Endothelial cell of umbilical vein (primary cell): ENCODE measurements around the gene EYS. TPM values are rescaled to one million over a fixed set of nuclear protein-coding genes. Genes with fewer than 3 reads are reported as not detected.

Source experiments
- BruUV-seq: library from RNA; stranded (reverse); fragments of 400-500 nt; replicated peaks from 2 replicates; lab custom pipeline; 2021; lab: Mats Ljungman, UMichigan
- CTCF ChIA-PET: fragments of 300-600, 350-600 bp; sonication (Branson Sonifier 250); formaldehyde crosslinking; loops from one replicate; lab custom pipeline; 2021; ENCODE audit warnings: antibody characterized with exemption, inconsistent platforms; lab: Charles Lee
- POLR2A ChIA-PET: fragments of 300-600, 350-600 bp; sonication (Branson Sonifier 250); formaldehyde crosslinking; loops from one replicate; lab custom pipeline; 2021; ENCODE audit warnings: antibody characterized with exemption, inconsistent platforms; lab: Charles Lee
- DNase-seq: peaks from one replicate; pipeline ENCODE4 v3.0.0-alpha.2; 2011; ENCODE audit warnings: low read depth, low spot score
- FAIRE-seq: peaks from 2 replicates; lab custom pipeline; 2011; peaks lifted over from hg19 to GRCh38; lab: Jason Lieb, UNC
- H2AFZ ChIP-seq: 2 replicates; pipeline ENCODE4 v1.6.0; 2012; ENCODE audit warnings: low read depth, low read length, control low read depth, inconsistent platforms
- H3K27ac ChIP-seq: 2 replicates; pipeline ENCODE4 v1.5.1; 2011; ENCODE audit warnings: low read depth, mild to moderate bottlenecking, control low read depth, low read length, moderate library complexity; ENCODE audit not compliant: insufficient read depth
- H3K27me3 ChIP-seq, 2 experiments: 2 replicates each; pipeline versions ENCODE4 v1.6.0 to v1.6.1; 2011; ENCODE audit warnings: low read length in 2 of 2, mixed read lengths in 1 of 2; ENCODE audit not compliant: control insufficient read depth in 2 of 2, insufficient read depth in 2 of 2
- H3K36me3 ChIP-seq, 2 experiments: 2 replicates in 1 of 2; 3 replicates in 1 of 2; pipeline ENCODE4 v1.5.1; 2011; ENCODE audit warnings: low read length in 2 of 2, mild to moderate bottlenecking in 1 of 2, moderate library complexity in 1 of 2; ENCODE audit not compliant: control insufficient read depth in 2 of 2, insufficient read depth in 2 of 2; ENCODE audit errors: extremely low read depth in 1 of 2
- H3K4me1 ChIP-seq: 3 replicates; pipeline ENCODE4 v1.5.1; 2011; ENCODE audit warnings: mild to moderate bottlenecking, low read length; ENCODE audit not compliant: control insufficient read depth, insufficient read depth; ENCODE audit errors: extremely low read depth
- H3K4me2 ChIP-seq: 2 replicates; pipeline ENCODE4 v1.6.1; 2011; ENCODE audit warnings: low read length, control low read depth, mixed read lengths; ENCODE audit not compliant: insufficient read depth
- H3K4me3 ChIP-seq, 3 experiments: fragments of 200-600 bp in 1 of 3; sonication (generic), shearing (Covaris generic) in 1 of 3; replicated peaks in 1 of 3; 2 replicates each; pipeline ENCODE4 v1.5.1; 2011 to 2016; ENCODE audit warnings: control low read depth in 3 of 3, low read length in 3 of 3, mild to moderate bottlenecking in 2 of 3, inconsistent platforms in 1 of 3, low read depth in 1 of 3, moderate library complexity in 1 of 3; ENCODE audit not compliant: insufficient read depth in 1 of 3
- H3K79me2 ChIP-seq: 2 replicates; pipeline ENCODE4 v1.6.0; 2012; ENCODE audit warnings: low read length, inconsistent platforms; ENCODE audit not compliant: control insufficient read depth, insufficient read depth
- H3K9ac ChIP-seq: replicated peaks from 2 replicates; pipeline ENCODE3; 2011; ENCODE audit warnings: low read length, control low read depth; ENCODE audit not compliant: insufficient read depth; ENCODE audit errors: extremely low read depth
- H3K9me1 ChIP-seq: replicated peaks from 3 replicates; pipeline ENCODE4 v1.6.0; 2011; ENCODE audit warnings: mild to moderate bottlenecking, low read length; ENCODE audit not compliant: control insufficient read depth, insufficient read depth; ENCODE audit errors: extremely low read depth
- H3K9me3 ChIP-seq: replicated peaks from 2 replicates; pipeline ENCODE4 v1.5.1; 2012; ENCODE audit warnings: low read length, inconsistent platforms; ENCODE audit not compliant: control insufficient read depth, insufficient read depth
- H4K20me1 ChIP-seq: replicated peaks from 2 replicates; pipeline ENCODE3; 2011; ENCODE audit warnings: mild to moderate bottlenecking, low read length; ENCODE audit not compliant: control insufficient read depth, insufficient read depth; ENCODE audit errors: extremely low read depth
- EZH2 ChIP-seq: IDR thresholded peaks from 2 replicates; pipeline ENCODE4 v1.6.1; 2012; ENCODE audit warnings: borderline replicate concordance, low read depth, mild to moderate bottlenecking, moderate library complexity, low read length, inconsistent platforms; ENCODE audit not compliant: severe bottlenecking
- GATA2 ChIP-seq: IDR thresholded peaks from 2 replicates; pipeline ENCODE4 v1.7.0; 2011; ENCODE audit warnings: low read depth, mild to moderate bottlenecking, moderate library complexity, mixed read lengths, low read length; ENCODE audit not compliant: insufficient read length, insufficient read depth
- MYC ChIP-seq: IDR thresholded peaks from one replicate; pipeline ENCODE4 v1.6.1; 2011; ENCODE audit warnings: mild to moderate bottlenecking, low read depth, low read length
- POLR2AphosphoS5 ChIP-seq: IDR thresholded peaks from 2 replicates; pipeline ENCODE4 v1.6.1; 2012; ENCODE audit warnings: low read depth, mild to moderate bottlenecking, control low read depth, low read length, moderate library complexity; ENCODE audit not compliant: insufficient read depth
- dilution Hi-C: fragments of 300-500 bp; cut with MboI; formaldehyde crosslinking; loops from one replicate; pipeline ENCODE4 v1.15.0; 2019; ENCODE audit warnings: low sequenced_read_pairs; ENCODE audit not compliant: extremely low pct_ligation_motif_present
- intact Hi-C: fragments of 100-400 bp; cut with micrococcal nuclease; formaldehyde crosslinking; loops from one replicate; pipeline ENCODE4 v1.10.0; 2022
- polyA plus RNA-seq, 4 experiments: library from polyadenylated mRNA; depleted of rRNA in 3 of 4; stranded (reverse) in 3 of 4; unstranded in 1 of 4; fragments of >200 nt; gene quantifications; 2 replicates each; pipeline versions ENCODE4 v1.2.1 to v1.2.3, GENCODE V29; 2011 to 2012; ENCODE audit warnings: missing spikeins in 1 of 4
- total RNA-seq: library from RNA; stranded (reverse); gene quantifications from 2 replicates; pipeline ENCODE4 v1.2.3, GENCODE V29; 2021

EYS gene
- total and polyA plus RNA-seq, 2 donors (not counting 3 experiments of a cell fraction or from before 2014, with no cell fraction given) = 0.01 to 0.27 TPM

DNA sequence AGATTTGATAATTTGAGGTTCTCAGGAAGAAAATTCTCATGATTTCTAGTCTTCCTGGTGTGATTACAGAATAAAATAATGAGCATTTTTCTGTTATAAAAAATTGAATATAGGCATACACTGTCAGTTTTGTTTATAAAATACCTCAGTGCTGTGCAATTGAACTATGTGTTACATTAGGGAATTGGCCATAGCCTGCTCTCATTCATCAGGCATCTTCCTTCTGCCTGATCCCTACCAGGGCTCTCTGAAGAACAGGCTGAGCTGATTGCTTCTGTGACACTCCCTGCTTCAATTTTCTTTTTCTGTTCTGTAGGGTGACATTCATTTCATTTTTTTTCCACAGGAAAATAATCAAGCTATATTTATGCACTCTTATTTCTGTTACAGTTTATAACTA is 1908.6 kb downstream of the EYS start:
- no peak overlapping the region for H3K4me2 ChIP-seq
- H2AFZ ChIP-seq = no peak overlapping the region
- dilution Hi-C loops (no loop called here), intact Hi-C loops (no loop called here)
- H3K79me2 ChIP-seq = no peaks in the 10 kb centered on the region
- H3K9me3 ChIP-seq = no peaks in the 10 kb centered on the region
- H3K36me3 ChIP-seq = no peaks in the 10 kb centered on the region
- ChIA-PET CTCF (interaction anchor here (1.0 to 1.1 kb wide), 3 partner anchors 34 to 446 kb away, joined by 3 to 4 read pairs (median 3); no protein-coding TSS in a partner anchor), POLR2A (no interaction called here)
- no peak overlapping the region for H3K4me3 ChIP-seq
- peaks cover 0 to 2% of the 10 kb centered on the region in 2 experiments for H3K27me3 ChIP-seq
- no peak for TF ChIP-seq EZH2
- no peak for TF ChIP-seq POLR2AphosphoS5
- TF ChIP-seq GATA2 = no peak
- FAIRE-seq (no peak), DNase-seq (no peak)
- H3K9me1 ChIP-seq = no peaks in the 10 kb centered on the region
- no TSS peak for BruUV-seq
- no peak overlapping the region for H3K27ac ChIP-seq
- H3K9ac ChIP-seq = no peak overlapping the region
- peaks cover 6% of the 10 kb centered on the region for H3K4me1 ChIP-seq
- H4K20me1 ChIP-seq = no peaks in the 10 kb centered on the region

DNA sequence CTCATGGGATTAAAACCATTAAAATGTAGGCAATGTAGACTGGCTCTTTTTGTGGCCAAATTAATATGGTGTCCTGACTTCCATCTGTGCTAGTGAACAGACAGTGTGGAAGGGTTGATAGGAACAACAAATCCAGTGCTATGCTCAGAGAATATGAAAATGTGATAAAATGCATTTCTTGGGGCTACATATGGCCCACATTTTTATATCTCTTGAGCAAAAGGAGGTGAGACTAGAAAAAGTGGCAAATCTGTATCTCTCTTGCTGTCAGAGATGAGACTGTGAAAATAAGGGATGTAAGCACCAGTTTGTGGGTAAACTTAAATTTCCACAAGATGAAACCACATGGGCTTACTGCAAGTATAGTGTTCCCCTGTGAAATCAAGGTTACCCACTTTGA is 1909.3 kb downstream of the EYS start:
- POLR2A ChIA-PET = no interaction called here
- Histone ChIP-seq H4K20me1 (no peaks in the 10 kb centered on the region), H3K36me3 (no peaks in the 10 kb centered on the region), H3K4me2 (no peak overlapping the region), H3K9me1 (no peaks in the 10 kb centered on the region), H2AFZ (no peak overlapping the region), H3K9me3 (no peaks in the 10 kb centered on the region), H3K9ac (no peak overlapping the region), H3K4me3 (no peak overlapping the region), H3K79me2 (no peaks in the 10 kb centered on the region), H3K4me1 (peaks cover 6% of the 10 kb centered on the region), H3K27me3 (peaks cover 0 to 2% of the 10 kb centered on the region in 2 experiments), H3K27ac (no peak overlapping the region)
- DNase-seq = no peak
- dilution Hi-C loops = no loop called here
- CTCF ChIA-PET = no interaction called here
- no peak for FAIRE-seq
- intact Hi-C loops = no loop called here
- TF ChIP-seq MYC (no peak), EZH2 (no peak)
- BruUV-seq = no TSS peak
